Transverse colon (tissue), 4 donors: ENCODE measurements around the gene SLAMF1. TPM values are rescaled to one million over a fixed set of nuclear protein-coding genes. Genes with fewer than 3 reads are reported as not detected.

Experiments
- DNase-seq: peaks from one replicate; pipeline ENCODE4 v3.0.0-alpha.2; 2019
- H3K27ac ChIP-seq, 4 donors: fragments of 200-600 bp; sonication (generic); 2 replicates each; pipeline ENCODE4 v1.5.1; 2016 to 2018; ENCODE audit warnings: inconsistent platforms in 4 of 4
- H3K27me3 ChIP-seq: fragments of 200-600 bp; sonication (generic); 2 replicates; pipeline ENCODE4 v1.5.1; 2017; ENCODE audit warnings: inconsistent platforms
- H3K36me3 ChIP-seq, 4 donors: fragments of 200-600 bp; sonication (generic); 2 replicates each; pipeline ENCODE4 v1.5.1; 2017 to 2019; ENCODE audit warnings: inconsistent platforms in 4 of 4
- H3K4me1 ChIP-seq, 4 donors: fragments of 200-600 bp; sonication (generic); 2 replicates each; pipeline ENCODE4 v1.5.1; 2017 to 2020; ENCODE audit warnings: inconsistent platforms in 4 of 4
- H3K4me3 ChIP-seq, 4 donors: fragments of 200-600 bp; sonication (generic); 1 replicate in 1 of 4; 2 replicates in 3 of 4; pipeline versions ENCODE4 v1.5.1 to v1.6.1; 2017 to 2019; ENCODE audit warnings: inconsistent platforms in 4 of 4
- H3K9me3 ChIP-seq, 2 donors: fragments of 200-600 bp; sonication (generic); 2 replicates each; pipeline ENCODE4 v1.5.1; 2017 to 2019; ENCODE audit warnings: inconsistent platforms in 2 of 2
- EP300 ChIP-seq: sonication (generic); formaldehyde crosslinking; IDR thresholded peaks from one replicate; pipeline ENCODE4 v1.6.1; 2017; ENCODE audit warnings: antibody characterized with exemption, low read depth
- POLR2A ChIP-seq: fragments of 450-650 bp; IDR thresholded peaks from one replicate; pipeline ENCODE4 v1.6.1; 2016; ENCODE audit warnings: antibody characterized with exemption, mild to moderate bottlenecking, moderate library complexity
- POLR2AphosphoS5 ChIP-seq, 3 donors: sonication (generic); formaldehyde crosslinking; IDR thresholded peaks; one replicate each; pipeline ENCODE4 v1.6.1; 2016; ENCODE audit warnings: antibody characterized with exemption in 3 of 3
- WGBS, 2 donors: methylation state at CpG; one replicate each; pipeline ENCODE4 v1.1.5; 2018; ENCODE audit warnings: low coverage in 1 of 2; 5-methylcytosine and 5-hydroxymethylcytosine counted together
- in situ Hi-C, 4 donors: fragments of 200-750 bp; cut with MboI; loops; one replicate each; pipeline versions ENCODE4 v1.15.0 to v1.15.1; 2017; ENCODE audit warnings: low sequenced_read_pairs in 3 of 4, low pct_ligation_motif_present in 1 of 4, low pct_unique_long_range_greater_than_20kb in 1 of 4
- intact Hi-C: fragments of 100-400 bp; cut with DNase I; formaldehyde crosslinking; loops from one replicate; pipeline ENCODE4 v1.15.1; 2023; ENCODE audit warnings: low total_unique reads
- total RNA-seq, 4 donors: library from RNA; depleted of rRNA; stranded (reverse); fragments of >200 nt; gene quantifications; one replicate each; pipeline ENCODE4 v1.1.0, GENCODE V29; 2016
- TF ChIP-seq, protein P1 (sequence below), 5 experiments: fragments of 200-600 bp in 3 of 5; fragments of 450-650 bp in 2 of 5; sonication (generic) in 3 of 5; IDR thresholded peaks; 1 replicate in 2 of 5; 2 replicates in 3 of 5; pipeline ENCODE4 v1.5.1; 2016 to 2017; ENCODE audit warnings: antibody characterized with exemption in 5 of 5, inconsistent platforms in 3 of 5, mild to moderate bottlenecking in 2 of 5, moderate library complexity in 1 of 5

SLAMF1 gene
- total RNA-seq, 4 donors from 2014 or later: 1.1 to 3.3 (median 3.2) TPM; not detected in 1

DNA sequence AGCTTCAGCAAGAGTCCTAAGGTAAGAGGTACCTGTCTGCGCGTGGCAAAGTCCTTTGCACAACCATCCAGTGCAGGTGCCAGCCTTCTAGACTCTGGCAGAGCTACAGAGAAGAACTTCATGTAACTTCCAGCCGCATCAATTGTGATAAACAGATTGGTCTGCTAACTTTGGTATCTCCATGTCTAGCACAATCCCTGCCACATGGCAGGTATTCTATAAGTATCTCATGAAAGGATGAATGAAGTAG lies 35.0 kb upstream of the SLAMF1 start:
- in situ Hi-C loops (loop anchor here in 1 of 4 donors (10.0 kb wide), 1 partner anchor 83 kb away; no protein-coding TSS in a partner anchor), intact Hi-C loops (no loop called here)
- TF ChIP-seq POLR2A (no peak), POLR2AphosphoS5 (IDR thresholded peaks at IDR 0.05) (no peak), EP300 (no peak)
- TF ChIP-seq, protein P1, sequence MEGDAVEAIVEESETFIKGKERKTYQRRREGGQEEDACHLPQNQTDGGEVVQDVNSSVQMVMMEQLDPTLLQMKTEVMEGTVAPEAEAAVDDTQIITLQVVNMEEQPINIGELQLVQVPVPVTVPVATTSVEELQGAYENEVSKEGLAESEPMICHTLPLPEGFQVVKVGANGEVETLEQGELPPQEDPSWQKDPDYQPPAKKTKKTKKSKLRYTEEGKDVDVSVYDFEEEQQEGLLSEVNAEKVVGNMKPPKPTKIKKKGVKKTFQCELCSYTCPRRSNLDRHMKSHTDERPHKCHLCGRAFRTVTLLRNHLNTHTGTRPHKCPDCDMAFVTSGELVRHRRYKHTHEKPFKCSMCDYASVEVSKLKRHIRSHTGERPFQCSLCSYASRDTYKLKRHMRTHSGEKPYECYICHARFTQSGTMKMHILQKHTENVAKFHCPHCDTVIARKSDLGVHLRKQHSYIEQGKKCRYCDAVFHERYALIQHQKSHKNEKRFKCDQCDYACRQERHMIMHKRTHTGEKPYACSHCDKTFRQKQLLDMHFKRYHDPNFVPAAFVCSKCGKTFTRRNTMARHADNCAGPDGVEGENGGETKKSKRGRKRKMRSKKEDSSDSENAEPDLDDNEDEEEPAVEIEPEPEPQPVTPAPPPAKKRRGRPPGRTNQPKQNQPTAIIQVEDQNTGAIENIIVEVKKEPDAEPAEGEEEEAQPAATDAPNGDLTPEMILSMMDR (IDR thresholded peaks at IDR 0.05): no peak

DNA sequence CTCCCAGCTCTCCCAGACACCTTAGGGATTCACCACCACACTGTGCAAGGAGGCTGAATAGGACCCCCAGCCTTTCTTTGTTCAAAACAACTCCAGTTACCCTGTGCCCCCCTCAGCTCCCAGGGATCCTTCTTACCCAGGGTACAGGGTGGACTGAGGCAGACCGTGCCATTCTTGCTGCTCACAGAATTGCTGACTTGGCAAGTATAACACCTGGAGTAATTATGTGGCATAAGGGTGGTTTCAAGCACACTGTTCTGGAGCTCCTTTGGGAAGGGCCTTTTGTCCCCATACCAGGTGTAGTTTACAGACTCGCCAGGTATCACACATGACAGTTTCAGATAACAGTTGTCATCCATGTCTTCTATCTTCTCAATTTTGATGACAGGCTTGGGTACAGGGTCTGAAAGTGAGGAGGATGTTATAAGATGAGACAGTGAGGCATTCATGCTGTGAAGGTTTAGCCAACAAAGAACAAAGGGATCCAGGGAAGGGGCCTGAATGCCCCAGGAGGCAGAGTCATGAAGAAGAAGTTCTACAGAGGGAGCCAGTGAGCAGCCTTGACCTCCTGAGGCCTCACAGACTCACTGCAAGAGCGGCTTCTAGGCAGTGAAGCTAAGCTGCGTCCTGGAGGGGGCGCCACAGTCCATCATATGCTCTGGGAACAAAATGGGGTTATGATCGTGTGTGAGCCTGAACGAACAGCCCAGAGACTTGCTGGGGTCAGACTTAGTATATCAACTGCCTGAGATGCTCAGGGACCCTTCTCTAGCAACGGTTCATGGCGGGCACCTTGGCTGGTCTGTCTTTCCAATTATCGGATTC lies 34.4 kb upstream of the SLAMF1 start:
- H3K9me3 ChIP-seq: no peaks in the 10 kb centered on the region
- no peaks in the 10 kb centered on the region for H3K27me3 ChIP-seq
- peaks cover 0 to 5% (median 2%) of the 10 kb centered on the region in 4 donors for H3K4me1 ChIP-seq
- intact Hi-C loops (no loop called here), in situ Hi-C loops (loop anchor here in 1 of 4 donors (10.0 kb wide), 1 partner anchor 84 kb away; no protein-coding TSS in a partner anchor)
- H3K27ac ChIP-seq: no peak overlapping the region
- TF ChIP-seq POLR2AphosphoS5 (IDR thresholded peaks at IDR 0.05): no peak
- TF ChIP-seq, protein P1 (IDR thresholded peaks at IDR 0.05): peak; percentile 51 to 78 (median 64)
- H3K36me3 ChIP-seq: no peaks in the 10 kb centered on the region
- H3K4me3 ChIP-seq: no peak overlapping the region
- WGBS, 2 donors: 53 to 100% methylated on average over 1 to 10 of the region's 10 CpGs
- peak; percentile 88 for DNase-seq

More for the DNA sequence above, 35.0 kb upstream of the SLAMF1 start:
- Histone ChIP-seq H3K36me3 (no peaks in the 10 kb centered on the region), H3K27me3 (no peaks in the 10 kb centered on the region), H3K27ac (no peak overlapping the region), H3K9me3 (no peaks in the 10 kb centered on the region), H3K4me3 (no peak overlapping the region), H3K4me1 (peaks cover 0 to 5% (median 2%) of the 10 kb centered on the region in 4 donors)
- DNase-seq: no peak
- 91% methylated on average over 3 of the region's 3 CpGs; no CpG with 5 or more reads in 1 of the 2 donors for WGBS, 2 donors

DNA sequence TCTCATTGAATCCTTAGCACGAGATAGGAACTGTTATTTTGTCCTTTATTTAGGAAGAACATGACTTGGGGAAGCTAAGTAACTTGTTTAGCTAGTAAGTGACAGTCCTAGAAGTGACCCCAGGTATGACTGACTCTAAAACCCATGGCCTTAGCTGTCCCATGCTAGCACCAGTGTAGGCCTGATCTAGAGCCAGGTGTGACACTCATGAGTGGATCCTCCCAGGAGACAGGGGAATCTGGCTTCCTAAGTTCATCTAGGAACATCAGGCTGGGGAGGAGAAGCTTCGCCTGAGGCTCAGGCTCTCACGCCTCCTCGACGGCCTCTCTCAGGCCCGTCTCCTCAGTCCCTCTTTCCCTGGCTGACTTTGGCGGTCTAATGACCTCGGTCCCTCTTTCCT lies 33.6 kb upstream of the SLAMF1 start:
- no peak overlapping the region for H3K4me3 ChIP-seq
- WGBS, 2 donors: 91 to 95% methylated on average over 4 to 8 of the region's 8 CpGs
- peaks cover 0 to 5% (median 2%) of the 10 kb centered on the region in 4 donors for H3K4me1 ChIP-seq
- intact Hi-C loops: no loop called here
- H3K9me3 ChIP-seq: no peaks in the 10 kb centered on the region
- no peaks in the 10 kb centered on the region for H3K27me3 ChIP-seq
- in situ Hi-C loops: loop anchor here in 1 of 4 donors (10.0 kb wide), 1 partner anchor 84 kb away; no protein-coding TSS in a partner anchor
- H3K36me3 ChIP-seq: no peaks in the 10 kb centered on the region
- TF ChIP-seq POLR2A: no peak
- no peak for TF ChIP-seq EP300
- TF ChIP-seq, protein P1 (IDR thresholded peaks at IDR 0.05): no peak
- TF ChIP-seq POLR2AphosphoS5 (IDR thresholded peaks at IDR 0.05): no peak
- H3K27ac ChIP-seq: no peak overlapping the region
- DNase-seq: no peak

DNA sequence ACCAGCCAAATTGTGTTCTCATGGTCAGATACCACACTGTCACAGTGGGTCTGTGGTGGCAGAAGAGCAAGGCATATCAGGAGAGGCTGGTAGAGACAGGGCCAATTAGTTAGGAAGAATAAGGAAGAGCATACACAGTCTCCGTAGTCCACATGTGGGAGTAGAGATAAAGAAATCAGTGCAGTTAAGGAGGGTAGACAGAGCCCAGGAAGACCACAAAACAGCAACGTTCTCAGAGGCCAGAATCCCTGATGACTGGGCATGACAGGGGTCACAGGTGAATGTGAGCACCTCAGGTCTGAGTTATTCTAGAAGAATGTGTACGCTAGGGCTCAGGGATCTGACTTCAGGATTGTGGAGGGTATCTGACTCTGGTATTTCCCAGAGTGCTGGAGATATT lies 33.0 kb upstream of the SLAMF1 start:
- Histone ChIP-seq H3K27me3 (no peaks in the 10 kb centered on the region), H3K4me1 (peaks cover 0 to 5% (median 2%) of the 10 kb centered on the region in 4 donors), H3K4me3 (no peak overlapping the region), H3K9me3 (no peaks in the 10 kb centered on the region), H3K27ac (no peak overlapping the region), H3K36me3 (no peaks in the 10 kb centered on the region)
- TF ChIP-seq EP300 (no peak), POLR2A (no peak), POLR2AphosphoS5 (IDR thresholded peaks at IDR 0.05) (no peak)
- no peak for DNase-seq
- 77 to 79% methylated on average over 3 of the region's 3 CpGs for WGBS, 2 donors
- intact Hi-C loops: no loop called here
- in situ Hi-C loops: loop anchor here in 1 of 4 donors (10.0 kb wide), 1 partner anchor 85 kb away; no protein-coding TSS in a partner anchor
